GM21717 (cell line): ENCODE data around the gene IRS2.

Source experiments
- ATAC-seq: cut with Tn5 transposase; IDR thresholded peaks from one replicate; pipeline ENCODE4 v1.9.1; 2021; ENCODE audit warnings: mild to moderate bottlenecking, moderate library complexity; ENCODE audit not compliant: unreplicated experiment

The IRS2 gene

DNA sequence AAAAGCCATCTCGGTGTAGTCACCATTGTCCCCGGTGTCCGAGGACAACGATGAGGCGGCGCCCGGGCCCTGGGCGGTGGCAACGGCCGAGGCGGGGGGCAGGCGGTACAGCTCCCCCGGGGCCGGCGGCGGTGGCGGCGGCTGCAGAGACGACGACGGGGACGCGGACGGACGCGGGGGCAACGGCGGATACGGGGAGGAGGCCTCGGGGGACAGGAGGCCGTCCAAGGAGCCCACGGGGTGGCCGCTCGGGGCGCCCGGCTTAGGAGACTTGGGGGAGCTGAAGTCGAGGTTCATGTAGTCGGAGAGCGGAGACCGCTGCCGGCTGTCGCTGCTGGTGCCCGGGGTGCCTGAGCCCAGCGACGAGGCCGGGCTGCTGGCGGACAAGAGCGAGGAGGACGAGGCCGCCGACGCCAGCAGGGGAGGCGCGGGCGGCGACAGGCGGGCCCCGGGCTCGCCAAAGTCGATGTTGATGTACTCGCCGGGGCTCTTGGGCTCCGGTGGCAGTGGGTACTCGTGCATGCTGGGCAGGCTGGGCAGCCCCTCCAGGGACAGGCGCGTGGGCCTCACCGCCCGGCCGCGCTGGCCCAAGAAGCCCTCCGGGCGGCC is 3.5 kb downstream of the IRS2 start:
- ATAC-seq: no peak

DNA sequence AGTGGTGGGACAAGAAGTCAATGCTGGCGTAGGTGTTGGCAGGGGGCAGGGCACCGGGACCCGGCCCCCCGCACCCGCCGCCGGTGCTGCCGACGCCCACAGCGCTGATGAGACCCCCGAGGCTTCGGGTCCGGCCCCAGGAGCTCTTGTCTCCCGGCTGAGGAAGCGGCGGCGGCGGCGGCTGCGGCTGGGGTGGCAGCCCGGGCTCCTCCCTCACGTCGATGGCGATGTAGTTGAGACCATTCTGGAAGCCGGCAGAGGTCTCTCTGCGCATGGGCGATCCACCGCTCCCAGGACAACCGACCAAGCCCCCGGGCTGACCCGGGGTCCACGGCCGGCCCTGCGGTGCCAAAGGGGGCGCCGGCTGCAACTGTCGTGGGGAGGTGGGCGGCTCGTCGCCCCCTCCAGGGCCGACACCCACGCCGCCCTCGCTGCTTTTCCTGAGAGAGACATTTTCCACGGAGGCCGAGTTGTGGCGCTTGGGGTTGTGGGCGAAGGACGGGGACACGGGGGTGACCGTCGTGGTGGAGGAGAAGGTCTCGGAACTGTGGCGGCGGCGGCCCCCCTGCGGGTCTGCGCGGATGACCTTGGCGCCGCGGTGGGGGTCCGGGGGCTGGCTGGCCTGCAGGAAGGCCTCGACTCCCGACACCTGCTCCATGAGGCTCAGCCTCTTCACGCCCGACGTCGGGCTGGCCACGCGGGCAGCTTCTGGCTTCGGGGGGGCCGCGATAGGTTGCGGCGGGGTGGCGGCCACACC is 4.1 kb downstream of the IRS2 start:
- ATAC-seq: no peak

DNA sequence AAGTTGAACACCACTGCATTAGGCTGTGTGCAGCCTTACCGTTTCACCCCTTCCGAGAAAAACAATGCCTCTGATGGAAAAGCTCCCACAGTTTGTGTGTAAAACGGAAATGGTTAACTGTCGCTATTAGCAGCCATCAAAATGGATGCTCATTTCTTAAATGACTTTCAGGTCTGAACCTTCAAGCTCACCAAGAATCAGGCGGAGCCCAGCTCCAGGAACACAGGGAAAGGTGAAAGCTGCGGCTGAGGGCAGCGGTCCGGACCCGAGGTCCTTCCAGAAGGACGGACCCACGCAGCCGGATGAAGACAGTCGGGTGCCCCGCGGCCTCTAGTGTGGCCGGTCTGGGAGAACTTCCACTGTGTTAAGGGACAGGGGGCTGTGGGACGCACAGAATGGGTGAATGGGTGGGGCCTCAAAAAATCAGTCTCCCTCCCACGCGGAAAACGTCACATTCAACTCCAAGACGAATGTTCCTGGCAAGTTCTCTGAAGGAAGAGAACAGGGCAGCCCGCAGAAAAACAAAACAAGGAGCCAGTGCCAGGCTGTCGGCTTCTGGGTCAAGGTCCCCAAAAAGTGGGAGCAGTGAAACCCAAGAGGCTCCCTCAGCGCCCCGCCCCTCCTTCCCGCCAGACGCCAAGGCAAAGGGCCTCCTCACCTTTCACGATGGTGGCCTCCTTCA is 4.9 kb downstream of the IRS2 start:
- no peak for ATAC-seq

DNA sequence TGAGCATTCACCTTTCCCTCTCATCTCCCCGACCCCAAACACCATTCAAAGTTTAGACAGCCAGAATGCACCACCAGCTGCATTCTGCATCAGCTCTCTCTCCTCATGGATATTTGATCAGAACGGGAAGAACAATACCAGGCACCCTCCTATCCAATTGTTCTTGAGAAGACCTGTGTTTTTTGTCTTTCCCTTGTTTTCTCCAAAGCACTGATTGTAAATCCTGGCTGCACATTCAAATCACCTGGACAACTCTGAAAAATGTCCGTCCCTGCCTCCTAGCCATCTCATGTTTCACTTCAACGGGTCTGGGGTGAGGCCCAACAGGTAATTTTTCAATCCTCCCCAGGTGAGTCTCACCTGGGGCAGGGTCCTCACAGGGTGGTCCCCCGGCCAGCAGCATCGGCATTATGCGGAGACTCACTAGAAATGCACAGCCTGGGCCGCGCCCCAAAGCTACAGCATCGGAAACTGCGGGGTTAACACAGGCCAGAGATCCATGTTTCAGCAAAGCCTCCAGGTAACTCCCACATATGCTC is 5.5 kb downstream of the IRS2 start:
- ATAC-seq: no peak

DNA sequence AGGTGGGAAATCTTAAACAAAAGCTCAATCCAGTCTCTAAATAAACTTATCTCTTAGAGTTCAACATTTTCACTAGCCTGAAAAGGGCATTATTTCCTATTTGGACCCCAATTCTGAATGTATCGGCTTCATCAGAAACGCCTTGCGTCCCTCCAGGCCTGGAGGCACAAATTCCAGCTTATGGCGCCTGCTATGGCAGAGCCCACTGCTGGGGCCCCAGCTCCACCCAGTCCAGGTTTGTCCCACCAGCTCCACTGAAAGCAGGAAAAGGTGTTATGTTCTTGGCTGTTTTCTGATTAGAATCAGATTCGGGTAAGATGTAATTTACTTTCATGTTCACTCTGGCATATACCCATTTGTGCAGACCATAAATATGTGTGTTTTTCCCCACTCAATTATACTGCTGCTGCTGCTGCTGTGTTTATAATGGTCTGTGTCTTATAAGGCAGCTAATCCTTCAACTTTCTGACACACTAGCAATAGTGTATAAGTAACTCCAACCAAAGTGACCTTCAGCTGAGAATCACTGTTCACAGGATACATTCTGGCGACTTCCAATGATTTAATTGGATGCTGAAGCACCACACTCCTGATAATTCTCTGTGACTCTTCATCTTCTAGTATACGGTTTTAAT is 6.4 kb downstream of the IRS2 start:
- no peak for ATAC-seq

DNA sequence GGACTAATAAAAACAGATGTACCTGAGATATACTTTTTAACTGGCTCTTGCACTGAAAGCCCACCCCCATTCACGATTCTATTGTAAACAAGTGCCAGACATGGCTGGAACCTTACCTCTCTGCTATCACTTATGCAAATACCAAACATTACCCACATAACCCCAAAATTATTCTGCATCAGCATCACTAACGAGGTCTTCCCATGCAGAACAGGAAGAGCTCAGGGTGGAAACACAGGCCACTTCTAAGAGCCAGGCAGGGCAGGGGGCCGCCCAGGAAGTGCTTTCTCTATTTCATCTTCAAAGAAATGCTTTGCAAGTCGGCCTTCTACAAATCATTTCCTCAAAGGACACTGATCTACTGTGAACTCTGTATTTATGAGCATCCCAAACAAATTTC is 7.3 kb downstream of the IRS2 start:
- no peak for ATAC-seq

DNA sequence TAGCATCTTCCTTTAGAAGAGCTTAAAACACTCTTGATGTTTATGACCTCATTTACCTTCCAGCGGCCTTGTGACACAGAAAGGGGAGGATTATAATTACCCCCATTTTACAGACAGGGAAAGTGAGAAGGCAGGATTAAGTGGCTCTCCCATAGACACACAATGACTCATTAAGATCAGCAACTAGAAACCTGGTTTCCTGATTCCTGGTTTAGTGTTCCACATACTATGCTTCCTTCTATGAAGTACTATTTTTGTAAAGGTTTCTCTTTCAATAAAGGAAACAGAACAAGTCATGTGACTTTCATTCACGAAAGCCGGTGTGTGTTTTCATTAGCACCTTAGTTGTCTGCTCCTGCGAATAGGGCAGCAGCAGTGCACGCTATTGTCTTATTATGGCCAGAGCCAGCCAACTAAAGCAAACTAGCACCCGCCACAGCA is 8.3 kb downstream of the IRS2 start:
- no peak for ATAC-seq

DNA sequence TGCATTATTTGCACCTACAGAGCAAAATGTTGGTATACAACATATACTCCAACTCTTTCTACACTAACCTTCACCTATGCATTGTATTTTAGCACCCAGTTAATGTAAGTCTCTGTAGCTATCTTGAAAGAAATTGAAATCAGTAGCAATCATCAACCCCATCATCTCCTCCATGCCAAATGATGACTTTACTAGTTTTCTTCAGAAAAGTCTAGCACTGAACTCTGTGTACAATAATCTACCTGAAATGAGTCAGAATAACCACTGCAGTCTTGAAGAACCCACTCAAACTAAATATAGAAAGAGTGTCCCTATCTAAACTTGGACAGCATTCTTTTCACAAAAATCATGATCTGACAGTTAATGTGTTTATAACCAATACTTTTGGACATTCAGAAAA is 9.8 kb downstream of the IRS2 start:
- ATAC-seq: no peak

DNA sequence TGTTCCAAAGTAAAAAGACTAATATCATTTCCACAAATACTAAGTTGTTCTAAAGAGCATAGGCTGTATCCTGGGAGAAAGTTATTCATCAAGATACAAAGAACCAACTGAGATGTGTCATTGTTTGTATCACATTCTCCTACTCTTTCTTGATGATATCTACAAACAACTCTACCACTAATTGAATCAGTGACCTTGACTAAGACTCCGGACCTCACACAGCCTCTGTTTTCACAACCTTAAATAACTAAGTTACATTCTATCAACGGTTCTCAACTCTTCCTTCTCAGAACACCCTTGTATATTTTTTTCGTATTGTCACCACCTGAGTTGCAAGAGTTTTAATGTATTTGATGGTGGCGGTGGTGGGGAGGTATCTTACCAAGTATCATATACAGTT is 12.6 kb downstream of the IRS2 start:
- no peak for ATAC-seq

DNA sequence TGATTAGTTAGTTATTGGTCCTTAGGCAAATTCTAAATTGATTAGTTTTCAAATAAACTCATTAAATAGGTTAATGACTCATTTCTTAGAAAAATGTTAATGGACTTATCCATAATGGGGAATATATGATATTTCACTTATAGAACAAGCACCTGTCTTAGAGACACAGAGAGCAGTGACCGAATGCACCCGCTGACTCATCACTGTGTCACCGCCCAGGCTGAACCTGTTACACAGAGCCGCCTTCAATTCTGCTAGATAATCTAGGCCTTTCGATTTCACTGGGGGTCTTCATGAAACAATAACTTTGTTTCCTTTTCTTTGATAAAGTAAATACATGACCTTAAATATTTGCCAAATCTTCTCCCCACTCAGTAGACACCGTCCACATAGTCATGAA is 13.1 kb downstream of the IRS2 start:
- ATAC-seq: no peak

DNA sequence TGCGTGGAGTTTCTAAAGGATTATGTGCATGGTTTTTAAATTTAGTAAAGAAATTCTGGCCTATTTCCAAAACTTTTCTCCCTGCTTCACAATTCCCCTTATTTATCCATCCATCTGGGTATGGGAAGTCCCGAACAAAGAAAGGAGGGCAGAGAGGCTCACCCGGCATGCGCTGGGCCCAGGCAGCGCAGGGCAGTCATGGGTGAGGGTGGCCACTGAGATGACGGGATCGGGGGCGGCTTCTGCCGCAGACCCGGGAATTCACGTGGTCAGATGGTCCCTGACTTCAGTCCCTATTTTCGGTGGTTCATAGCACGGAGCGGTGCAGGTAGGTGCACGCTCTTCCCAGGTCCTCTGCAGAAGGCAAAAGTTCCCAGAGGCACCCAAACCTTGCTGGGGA is 14.5 kb downstream of the IRS2 start:
- no peak for ATAC-seq

DNA sequence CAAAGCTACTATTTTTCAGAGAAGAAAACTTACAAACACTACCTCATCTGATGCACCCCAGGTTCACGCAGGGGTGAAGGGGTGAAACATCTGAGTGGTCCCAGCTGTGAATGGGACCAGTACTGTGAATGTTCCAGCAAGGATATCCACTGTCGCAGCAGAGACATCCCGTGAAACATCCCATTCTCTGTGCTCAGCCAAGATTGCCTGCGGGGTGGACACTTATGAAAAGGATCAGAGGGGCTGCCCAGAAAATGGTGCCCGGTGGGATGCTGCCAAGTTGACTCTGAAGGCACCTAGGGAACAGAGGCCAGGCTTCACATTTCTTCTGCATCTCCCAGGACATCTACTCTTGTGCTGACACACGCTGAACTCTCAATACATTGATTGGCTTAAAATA is 15.9 kb downstream of the IRS2 start:
- ATAC-seq: no peak

DNA sequence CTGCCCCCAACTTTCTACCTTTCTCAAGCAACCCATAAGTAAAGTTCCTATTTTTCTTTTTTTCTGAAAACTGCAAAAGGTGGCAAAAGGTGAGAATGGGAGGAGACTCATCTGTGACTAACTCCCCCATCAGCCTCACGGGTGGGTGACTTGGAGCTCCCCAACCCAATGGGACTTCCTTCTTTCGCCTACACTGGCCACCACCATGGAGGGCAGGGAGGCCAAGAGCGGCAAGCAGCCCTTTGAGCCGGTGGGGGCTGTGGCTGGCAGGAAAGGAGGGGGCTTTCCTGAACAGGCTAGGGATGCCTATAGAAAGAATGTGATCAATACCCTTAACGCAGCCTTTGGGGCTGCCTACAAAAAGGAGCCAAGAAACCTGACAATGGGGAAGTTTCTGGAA is 16.5 kb downstream of the IRS2 start:
- no peak for ATAC-seq

DNA sequence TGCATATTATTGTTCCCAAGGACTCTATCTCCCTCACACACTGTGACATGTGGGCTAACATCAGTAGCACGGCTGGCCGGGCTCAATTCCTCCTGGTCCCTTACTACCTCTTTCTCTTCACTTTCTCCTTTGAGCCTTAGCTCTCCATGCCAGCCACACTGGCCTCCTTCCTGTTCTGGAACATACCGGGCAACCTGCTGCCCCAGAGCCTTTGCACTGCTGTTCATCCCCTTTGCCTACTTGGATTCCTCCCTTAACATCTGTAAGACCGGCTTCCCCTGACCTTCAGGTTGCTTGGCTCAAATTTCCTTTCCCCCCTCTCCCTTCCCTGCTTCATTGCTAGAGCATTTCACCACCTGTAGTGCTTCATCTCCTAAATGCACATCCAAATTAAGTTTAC is 17.1 kb downstream of the IRS2 start:
- ATAC-seq: no peak

DNA sequence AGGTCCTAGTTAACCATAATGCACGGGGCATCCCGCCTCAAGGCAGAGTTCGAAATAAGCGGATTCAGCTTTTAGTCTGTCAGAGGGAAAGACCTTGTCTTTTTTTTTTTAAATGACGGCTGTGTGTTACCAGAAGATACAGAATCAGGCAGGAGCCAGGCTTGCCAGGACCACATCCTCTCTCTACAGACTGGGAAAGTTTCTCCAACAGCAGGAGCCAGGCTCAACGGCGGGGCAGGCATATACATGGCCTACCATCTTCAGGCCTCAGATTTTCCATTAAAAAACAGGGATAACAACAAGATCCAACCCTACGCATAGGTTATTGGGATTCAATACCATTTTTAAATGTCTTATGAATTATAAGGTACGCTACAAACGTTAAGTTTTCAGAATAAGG is 17.8 kb downstream of the IRS2 start:
- no peak for ATAC-seq

DNA sequence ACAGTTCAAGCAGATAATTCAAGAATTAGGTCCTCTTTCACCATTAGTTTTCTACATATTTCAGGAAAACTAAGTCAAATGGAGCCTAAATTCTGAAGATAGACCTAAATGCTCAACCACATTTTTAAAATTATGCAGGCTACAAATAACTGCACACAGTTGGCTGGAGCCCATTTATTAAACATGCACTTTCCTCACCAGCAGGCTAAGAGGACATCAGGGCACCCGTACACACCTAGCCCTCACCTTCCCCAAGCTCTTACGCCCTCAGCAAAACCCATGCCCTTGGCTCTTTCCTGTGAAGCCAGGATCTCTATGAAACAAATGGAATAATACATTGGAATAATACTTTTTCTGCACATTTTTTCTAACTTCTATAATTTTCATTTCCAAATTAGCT is 18.2 kb downstream of the IRS2 start:
- no peak for ATAC-seq

DNA sequence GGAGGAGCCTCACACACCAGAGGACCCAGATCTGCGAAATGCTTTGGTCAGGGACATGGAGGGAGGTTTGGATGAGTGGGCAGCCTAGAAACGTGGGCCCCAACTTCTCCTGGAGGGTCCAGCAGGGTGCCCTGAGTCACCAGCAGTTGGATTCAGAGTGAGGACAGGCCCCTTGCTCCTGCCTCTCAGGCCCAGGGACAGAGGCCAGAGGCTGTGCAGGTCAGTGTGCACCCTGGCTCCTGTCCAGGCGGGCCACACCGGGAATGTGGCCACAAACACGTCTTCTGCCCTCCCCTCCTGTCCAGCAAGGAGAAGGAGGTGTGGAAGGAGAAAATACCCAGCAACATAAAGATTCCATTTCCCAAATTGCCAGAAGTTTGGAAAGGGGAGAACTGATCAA is 19.4 kb downstream of the IRS2 start:
- no peak for ATAC-seq

DNA sequence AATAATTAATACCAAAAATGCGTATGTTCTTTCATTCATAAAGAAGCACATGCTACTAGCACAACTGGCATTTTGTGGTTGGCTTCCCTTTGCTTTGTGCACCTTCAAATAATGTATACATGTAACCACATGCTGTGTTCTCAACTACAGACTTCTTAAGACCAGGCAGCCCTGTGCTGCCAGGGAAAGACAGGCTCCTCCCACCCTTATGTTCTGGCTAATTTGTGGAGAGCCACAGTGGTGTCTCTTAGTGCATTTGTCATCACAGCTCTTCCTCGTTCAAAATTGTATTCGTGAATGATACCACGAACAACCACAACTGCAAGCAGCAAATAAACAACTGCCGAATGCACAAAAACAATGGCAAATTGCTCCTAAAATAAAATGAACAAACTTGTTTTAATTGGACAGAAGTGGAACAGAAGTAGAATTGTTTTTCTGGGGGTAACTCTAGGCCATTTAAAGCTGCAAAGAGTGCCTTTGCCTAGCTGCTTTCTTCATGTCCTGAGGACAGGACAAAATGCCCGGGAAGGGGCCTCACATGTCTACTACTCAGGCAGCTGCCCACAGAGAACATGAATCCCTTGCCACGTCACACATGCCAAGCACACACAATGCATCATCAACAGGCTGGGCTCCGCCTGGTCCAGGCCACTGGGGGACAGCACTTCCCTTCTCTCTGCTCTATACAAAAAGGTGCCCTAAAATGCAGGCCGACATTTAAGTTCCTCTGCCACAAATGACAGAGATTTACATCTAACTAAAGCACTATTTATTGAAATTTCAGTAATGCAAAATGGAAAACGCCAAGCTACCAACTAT is 21.7 kb downstream of the IRS2 start:
- no peak for ATAC-seq

DNA sequence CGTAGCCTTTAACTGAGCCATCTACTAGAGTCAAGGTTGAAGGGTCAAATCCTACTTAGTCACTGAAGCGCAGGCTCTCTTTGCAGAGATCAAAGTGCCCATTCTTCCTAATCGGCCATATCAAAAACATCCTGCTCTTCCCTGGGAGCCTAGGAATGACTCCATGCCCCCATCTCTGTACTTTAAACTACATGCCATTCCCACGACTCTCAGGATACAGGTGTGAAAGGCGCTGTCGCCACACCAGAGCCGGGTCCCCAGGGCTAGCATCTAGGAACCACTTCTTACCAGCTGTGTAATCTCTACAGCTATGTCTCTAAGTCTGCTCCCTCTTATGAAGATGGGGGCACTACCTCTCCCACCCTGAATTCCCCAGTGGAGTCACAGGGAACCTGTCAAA is 22.3 kb downstream of the IRS2 start:
- no peak for ATAC-seq

DNA sequence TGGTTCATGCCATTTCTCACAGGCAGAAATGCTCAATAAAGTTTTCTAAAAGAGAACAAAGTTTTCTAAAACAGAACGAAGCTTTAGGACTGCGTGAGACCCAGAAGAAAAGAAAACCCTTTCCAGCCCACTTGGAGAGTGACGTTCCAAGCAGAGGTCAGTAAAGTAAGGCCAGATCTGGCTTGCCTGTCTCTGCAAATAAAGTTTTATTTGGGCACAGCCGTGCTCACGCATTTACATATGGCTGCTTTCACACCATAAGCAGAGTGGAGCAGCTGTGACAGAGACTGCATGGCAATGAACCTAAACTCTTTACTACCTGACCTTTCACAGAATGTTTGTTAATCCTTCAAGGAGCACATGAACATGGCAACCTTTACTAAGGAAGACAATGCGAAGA is 23.6 kb downstream of the IRS2 start:
- no peak for ATAC-seq

DNA sequence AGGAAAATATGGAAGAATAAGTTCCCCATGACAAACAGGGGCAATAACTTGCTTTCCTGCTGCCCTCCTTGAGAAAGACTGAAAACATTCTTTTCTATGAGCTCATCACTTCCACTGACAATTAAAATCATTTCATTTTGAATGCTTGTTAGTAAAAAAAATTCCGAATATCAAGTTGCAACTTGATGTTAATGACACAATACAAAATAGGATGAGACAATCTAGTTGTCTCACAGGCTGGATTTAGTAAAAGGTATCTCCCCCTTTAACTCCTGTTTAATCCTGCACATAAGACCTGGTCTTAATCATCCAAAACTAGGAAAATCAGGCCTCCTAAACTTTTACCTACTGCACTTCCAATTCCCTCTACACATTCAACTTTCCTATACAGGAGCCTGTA is 24.7 kb downstream of the IRS2 start:
- no peak for ATAC-seq
